ENCODE data around the gene ZNF180. TPM values are rescaled to one million over a fixed set of nuclear protein-coding genes. Genes with fewer than 3 reads are reported as not detected.

The ZNF180 gene
- total and polyA plus RNA-seq, 4 experiments from 2014 or later, result 5.2 to 18.0 (median 13.9) TPM

- H3K27me3 ChIP-seq (ENCODE audit: insufficient read depth, low read length), result no peaks in the 10 kb centered on the region
- peaks cover 2 to 27% (median 10%) of the 10 kb centered on the region in 8 donors for H3K9me3 Mint-ChIP-seq
- H3K27me3 Mint-ChIP-seq, result peaks cover 1 to 3% of the 10 kb centered on the region in 2 donors
- H3K4me3 ChIP-seq (ENCODE audit: low read length in 2 of 2), result no peak overlapping the region
- H3K4me3 Mint-ChIP-seq, result no peak overlapping the region
- H3K27ac ChIP-seq (ENCODE audit: low read depth, low read length), result no peak overlapping the region
- POLR2A ChIA-PET (ENCODE audit: partially characterized antibody), result no interaction called here
- no peak overlapping the region for H3K27ac Mint-ChIP-seq
- intact Hi-C loops (cut with micrococcal nuclease), result no loop called here
- H3K36me3 ChIP-seq (ENCODE audit: insufficient read depth, low read length), result no peaks in the 10 kb centered on the region
- H3K36me3 Mint-ChIP-seq, result no peaks in the 10 kb centered on the region
- CTCF ChIA-PET (ENCODE audit: partially characterized antibody), result no interaction called here
- H3K4me1 Mint-ChIP-seq, result no peaks in the 10 kb centered on the region
- no peak for DNase-seq
- peaks cover 0 to 5% of the 10 kb centered on the region in 2 donors for H3K9me3 ChIP-seq (ENCODE audit: control insufficient read depth in 1 of 2, low read length in 2 of 2)
- no peaks in the 10 kb centered on the region for H3K4me1 ChIP-seq (ENCODE audit: insufficient read depth, low read length)
These were observed 21.0 kb upstream of the ZNF180 start for GRCh38 chr19:44521370-44521769.

- intact Hi-C loops (cut with micrococcal nuclease), result no loop called here
- Mint-ChIP-seq H3K9me3 (peaks cover 0 to 35% (median 19%) of the 10 kb centered on the region in 8 donors), H3K4me1 (no peaks in the 10 kb centered on the region), H3K4me3 (no peak overlapping the region), H3K27me3 (peaks cover 0 to 2% of the 10 kb centered on the region in 2 donors), H3K36me3 (no peaks in the 10 kb centered on the region), H3K27ac (no peak overlapping the region)
- H3K4me1 ChIP-seq (ENCODE audit: insufficient read depth, low read length), result no peaks in the 10 kb centered on the region
- no peaks in the 10 kb centered on the region for H3K36me3 ChIP-seq (ENCODE audit: insufficient read depth, low read length)
- peaks cover 0 to 5% of the 10 kb centered on the region in 2 donors for H3K9me3 ChIP-seq (ENCODE audit: control insufficient read depth in 1 of 2, low read length in 2 of 2)
- CTCF ChIA-PET (ENCODE audit: partially characterized antibody), result no interaction called here
- no peak for DNase-seq
- H3K27me3 ChIP-seq (ENCODE audit: insufficient read depth, low read length), result no peaks in the 10 kb centered on the region
- no peak overlapping the region for H3K27ac ChIP-seq (ENCODE audit: low read depth, low read length)
- no peak overlapping the region for H3K4me3 ChIP-seq (ENCODE audit: low read length in 2 of 2)
- POLR2A ChIA-PET (ENCODE audit: partially characterized antibody), result interaction anchor here (0.6 kb wide), 1 partner anchor 352 kb away, joined by 3 read pairs; no protein-coding TSS in a partner anchor
These were observed 16.8 kb upstream of the ZNF180 start for GRCh38 chr19:44517146-44517545.

GRCh38 chr19:44515907-44516306, 15.6 kb upstream of the ZNF180 start:
- Histone ChIP-seq H3K27me3 (ENCODE audit: insufficient read depth, low read length) (no peaks in the 10 kb centered on the region), H3K4me1 (ENCODE audit: insufficient read depth, low read length) (no peaks in the 10 kb centered on the region), H3K27ac (ENCODE audit: low read depth, low read length) (no peak overlapping the region), H3K36me3 (ENCODE audit: insufficient read depth, low read length) (no peaks in the 10 kb centered on the region), H3K9me3 (ENCODE audit: control insufficient read depth in 1 of 2, low read length in 2 of 2) (peaks cover 0 to 5% of the 10 kb centered on the region in 2 donors), H3K4me3 (ENCODE audit: low read length in 2 of 2) (no peak overlapping the region)
- ChIA-PET CTCF (ENCODE audit: partially characterized antibody) (no interaction called here), POLR2A (ENCODE audit: partially characterized antibody) (no interaction called here)
- H3K27ac Mint-ChIP-seq, result no peak overlapping the region
- no peak for DNase-seq
- H3K9me3 Mint-ChIP-seq, result peaks cover 0 to 43% (median 25%) of the 10 kb centered on the region in 8 donors
- H3K36me3 Mint-ChIP-seq, result peaks cover 0 to 5% of the 10 kb centered on the region in 2 donors
- H3K4me3 Mint-ChIP-seq, result no peak overlapping the region
- peaks cover 2 to 6% of the 10 kb centered on the region in 2 donors for H3K27me3 Mint-ChIP-seq
- intact Hi-C loops (cut with micrococcal nuclease), result no loop called here
- no peaks in the 10 kb centered on the region for H3K4me1 Mint-ChIP-seq

GRCh38 chr19:44515031-44515430, 14.7 kb upstream of the ZNF180 start:
- Mint-ChIP-seq H3K9me3 (peaks cover 0 to 49% (median 31%) of the 10 kb centered on the region in 8 donors), H3K36me3 (peaks cover 0 to 5% of the 10 kb centered on the region in 2 donors), H3K27ac (no peak overlapping the region), H3K4me3 (no peak overlapping the region), H3K4me1 (no peaks in the 10 kb centered on the region), H3K27me3 (peaks cover 6 to 10% of the 10 kb centered on the region in 2 donors)
- POLR2A ChIA-PET (ENCODE audit: partially characterized antibody), result no interaction called here
- Histone ChIP-seq H3K4me1 (ENCODE audit: insufficient read depth, low read length) (no peaks in the 10 kb centered on the region), H3K4me3 (ENCODE audit: low read length in 2 of 2) (no peak overlapping the region), H3K27ac (ENCODE audit: low read depth, low read length) (no peak overlapping the region), H3K27me3 (ENCODE audit: insufficient read depth, low read length) (no peaks in the 10 kb centered on the region), H3K9me3 (ENCODE audit: control insufficient read depth in 1 of 2, low read length in 2 of 2) (peaks cover 0 to 5% of the 10 kb centered on the region in 2 donors), H3K36me3 (ENCODE audit: insufficient read depth, low read length) (no peaks in the 10 kb centered on the region)
- no peak for DNase-seq
- intact Hi-C loops (cut with micrococcal nuclease), result no loop called here
- CTCF ChIA-PET (ENCODE audit: partially characterized antibody), result no interaction called here

GRCh38 chr19:44512326-44513298, 12.3 kb upstream of the ZNF180 start:
- POLR2A ChIA-PET (ENCODE audit: partially characterized antibody), result no interaction called here
- Mint-ChIP-seq H3K4me1 (peaks cover 0 to 2% (median 0%) of the 10 kb centered on the region in 4 donors), H3K4me3 (no peak overlapping the region), H3K27me3 (peaks cover 19 to 21% of the 10 kb centered on the region in 2 donors), H3K36me3 (peaks cover 0 to 16% of the 10 kb centered on the region in 2 donors), H3K27ac (no peak overlapping the region), H3K9me3 (peaks cover 0 to 72% (median 51%) of the 10 kb centered on the region in 8 donors)
- no peaks in the 10 kb centered on the region for H3K9me3 ChIP-seq (ENCODE audit: control insufficient read depth in 1 of 2, low read length in 2 of 2)
- CTCF ChIA-PET (ENCODE audit: partially characterized antibody), result no interaction called here
- H3K4me3 ChIP-seq (ENCODE audit: low read length in 2 of 2), result no peak overlapping the region
- H3K36me3 ChIP-seq (ENCODE audit: insufficient read depth, low read length), result no peaks in the 10 kb centered on the region
- H3K4me1 ChIP-seq (ENCODE audit: insufficient read depth, low read length), result no peaks in the 10 kb centered on the region
- H3K27me3 ChIP-seq (ENCODE audit: insufficient read depth, low read length), result no peaks in the 10 kb centered on the region
- H3K27ac ChIP-seq (ENCODE audit: low read depth, low read length), result no peak overlapping the region
- no peak for DNase-seq
- intact Hi-C loops (cut with micrococcal nuclease), result no loop called here

- Mint-ChIP-seq H3K27ac (peak overlapping the region in 1 of 7 donors; percentile 25), H3K27me3 (peaks cover 34% of the 10 kb centered on the region in 2 donors), H3K36me3 (peaks cover 8 to 28% of the 10 kb centered on the region in 2 donors), H3K4me3 (no peak overlapping the region), H3K9me3 (peaks cover 7 to 77% (median 52%) of the 10 kb centered on the region in 8 donors), H3K4me1 (peaks cover 0 to 2% (median 0%) of the 10 kb centered on the region in 4 donors)
- DNase-seq, result no peak
- Histone ChIP-seq H3K9me3 (ENCODE audit: control insufficient read depth in 1 of 2, low read length in 2 of 2) (peaks cover 0 to 3% of the 10 kb centered on the region in 2 donors), H3K4me3 (ENCODE audit: low read length in 2 of 2) (no peak overlapping the region), H3K27ac (ENCODE audit: low read depth, low read length) (no peak overlapping the region), H3K36me3 (ENCODE audit: insufficient read depth, low read length) (no peaks in the 10 kb centered on the region), H3K27me3 (ENCODE audit: insufficient read depth, low read length) (no peaks in the 10 kb centered on the region), H3K4me1 (ENCODE audit: insufficient read depth, low read length) (no peaks in the 10 kb centered on the region)
- ChIA-PET CTCF (ENCODE audit: partially characterized antibody) (no interaction called here), POLR2A (ENCODE audit: partially characterized antibody) (no interaction called here)
- intact Hi-C loops (cut with micrococcal nuclease), result no loop called here
These were observed 9.2 kb upstream of the ZNF180 start for GRCh38 chr19:44509478-44509877.

- peaks cover 20% of the 10 kb centered on the region for H3K36me3 ChIP-seq (ENCODE audit: insufficient read depth, low read length)
- peak overlapping the region; percentile 67 for H3K27ac ChIP-seq (ENCODE audit: low read depth, low read length)
- H3K36me3 Mint-ChIP-seq, result peaks cover 58 to 67% of the 10 kb centered on the region in 2 donors
- H3K4me3 Mint-ChIP-seq, result peak overlapping the region; percentile 94 to 97 (median 96)
- peaks cover 0 to 4% of the 10 kb centered on the region in 2 donors for H3K27me3 Mint-ChIP-seq
- peaks cover 9 to 82% (median 59%) of the 10 kb centered on the region in 8 donors for H3K9me3 Mint-ChIP-seq
- peaks cover 16 to 46% (median 34%) of the 10 kb centered on the region in 4 donors for H3K4me1 Mint-ChIP-seq
- intact Hi-C loops (cut with micrococcal nuclease), result no loop called here
- POLR2A ChIA-PET (ENCODE audit: partially characterized antibody), result interaction anchor here (1.0 to 2.1 kb wide), 8 partner anchors 8 to 564 kb away, joined by 3 to 10 read pairs (median 5); partner anchors contain the start of genes ZNF226, ZNF227, ZNF230 and ZNF235
- no peaks in the 10 kb centered on the region for H3K27me3 ChIP-seq (ENCODE audit: insufficient read depth, low read length)
- H3K4me3 ChIP-seq (ENCODE audit: low read length in 2 of 2), result peak overlapping the region; percentile 89 to 95
- peak overlapping the region; percentile 86 to 96 (median 93) for H3K27ac Mint-ChIP-seq
- CTCF ChIA-PET (ENCODE audit: partially characterized antibody), result interaction anchor here (1.4 kb wide), 1 partner anchor 831 kb away, joined by 3 read pairs; no protein-coding TSS in a partner anchor
- peaks cover 5 to 33% of the 10 kb centered on the region in 2 donors for H3K9me3 ChIP-seq (ENCODE audit: control insufficient read depth in 1 of 2, low read length in 2 of 2)
- peaks cover 25% of the 10 kb centered on the region for H3K4me1 ChIP-seq (ENCODE audit: insufficient read depth, low read length)
- DNase-seq, result no peak
These were observed 763 bp downstream of the ZNF180 start for GRCh38 chr19:44499559-44499958.
